Smooth muscle cell (in vitro differentiated cells): ENCODE data around the gene KIRREL3. TPM values are rescaled to one million over a fixed set of nuclear protein-coding genes. Genes with fewer than 3 reads are reported as not detected.

ENCODE experiments used
- DNase-seq: peaks from one replicate; lab custom pipeline; 2025; ENCODE audit not compliant: unreplicated experiment; lab: John Stamatoyannopoulos, UW
- H2AFZ ChIP-seq: fragments of 200-600 bp; sonication (generic); 2 replicates; pipeline ENCODE4 v1.6.0; 2016; ENCODE audit warnings: antibody characterized with exemption, low read depth, mild to moderate bottlenecking
- H3F3A ChIP-seq: fragments of 200-600 bp; sonication (generic); 2 replicates; pipeline ENCODE4 v1.6.0; 2017; ENCODE audit warnings: antibody characterized with exemption, low read depth
- H3K27ac ChIP-seq: fragments of 200-600 bp; sonication (generic); 2 replicates; pipeline ENCODE4 v1.5.1; 2016; ENCODE audit warnings: low read depth, mild to moderate bottlenecking
- H3K27me3 ChIP-seq: fragments of 200-600 bp; sonication (generic); 2 replicates; pipeline ENCODE4 v1.6.1; 2016; ENCODE audit warnings: low read depth, mild to moderate bottlenecking
- H3K36me3 ChIP-seq: fragments of 200-600 bp; sonication (generic); 2 replicates; pipeline ENCODE4 v1.5.1; 2016; ENCODE audit warnings: low read depth
- H3K4me1 ChIP-seq: fragments of 200-600 bp; sonication (generic); 2 replicates; pipeline ENCODE4 v1.5.1; 2016; ENCODE audit warnings: low read depth
- H3K4me2 ChIP-seq: fragments of 200-600 bp; sonication (generic); 2 replicates; pipeline ENCODE4 v1.6.0; 2016; ENCODE audit warnings: mild to moderate bottlenecking
- H3K4me3 ChIP-seq: fragments of 200-600 bp; sonication (generic); 2 replicates; pipeline ENCODE4 v1.5.1; 2016; ENCODE audit warnings: mild to moderate bottlenecking
- H3K79me2 ChIP-seq: fragments of 200-600 bp; sonication (generic); 2 replicates; pipeline ENCODE4 v1.6.0; 2016; ENCODE audit warnings: low read depth, mild to moderate bottlenecking
- H3K9ac ChIP-seq: fragments of 200-600 bp; sonication (generic); 2 replicates; pipeline ENCODE4 v1.6.0; 2016; ENCODE audit warnings: low read depth
- H3K9me3 ChIP-seq: fragments of 200-600 bp; sonication (generic); replicated peaks from 2 replicates; pipeline ENCODE4 v1.5.1; 2016; ENCODE audit warnings: low read depth
- H4K20me1 ChIP-seq: fragments of 200-600 bp; sonication (generic); 2 replicates; pipeline ENCODE4 v1.6.0; 2016; ENCODE audit warnings: low read depth
- WGBS: methylation state at CpG from one replicate; pipeline ENCODE4 v1.1.7; 2016; ENCODE audit warnings: low lambda C conversion rate; 5-methylcytosine and 5-hydroxymethylcytosine counted together
- polyA plus RNA-seq: library from polyadenylated mRNA; unstranded; fragments of >200 nt; fragmentation: Nextera tagmentation; extraction: Ambion mirVana; gene quantifications from 2 replicates; pipeline ENCODE4 v1.2.1, GENCODE V29; 2016
- total RNA-seq: library from RNA; depleted of rRNA; stranded (reverse); fragments of >200 nt; gene quantifications from 2 replicates; pipeline ENCODE4 v1.2.3, GENCODE V29; 2014
- TF ChIP-seq, protein P1 (sequence below): fragments of 200-600 bp; sonication (generic); IDR thresholded peaks from 2 replicates; pipeline ENCODE4 v1.5.1; 2017; ENCODE audit warnings: borderline replicate concordance, mild to moderate bottlenecking, antibody characterized with exemption; ENCODE audit not compliant: insufficient read depth, poor library complexity, severe bottlenecking

KIRREL3 gene
- total and polyA plus RNA-seq, 2 experiments from 2014 or later: 1.2 TPM; not detected in 1

DNA sequence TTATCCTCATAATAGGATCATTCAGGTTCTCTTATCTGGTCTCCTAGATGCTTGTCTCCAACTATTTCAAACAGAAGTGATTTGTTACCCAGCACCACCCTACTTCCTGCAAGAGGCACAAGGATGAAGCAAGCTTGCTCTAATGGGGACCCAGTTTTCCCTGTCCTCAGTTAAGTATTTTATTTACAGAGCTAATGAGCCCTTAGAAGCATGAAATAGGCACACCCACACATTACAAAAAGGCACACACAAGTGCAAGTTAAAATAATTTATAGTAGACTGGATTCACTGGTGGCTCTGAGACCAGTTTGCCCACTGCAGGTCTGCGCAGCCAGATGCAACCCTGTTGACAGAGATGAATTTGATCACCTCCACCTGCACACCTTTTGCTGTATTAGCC is 167.5 kb downstream of the KIRREL3 start:
- H3K4me3 ChIP-seq: no peak overlapping the region
- no peak for DNase-seq
- H3K4me2 ChIP-seq: no peak overlapping the region
- peaks cover 29% of the 10 kb centered on the region for H3K27me3 ChIP-seq
- H4K20me1 ChIP-seq: no peaks in the 10 kb centered on the region
- no peak overlapping the region for H2AFZ ChIP-seq
- TF ChIP-seq, protein P1, sequence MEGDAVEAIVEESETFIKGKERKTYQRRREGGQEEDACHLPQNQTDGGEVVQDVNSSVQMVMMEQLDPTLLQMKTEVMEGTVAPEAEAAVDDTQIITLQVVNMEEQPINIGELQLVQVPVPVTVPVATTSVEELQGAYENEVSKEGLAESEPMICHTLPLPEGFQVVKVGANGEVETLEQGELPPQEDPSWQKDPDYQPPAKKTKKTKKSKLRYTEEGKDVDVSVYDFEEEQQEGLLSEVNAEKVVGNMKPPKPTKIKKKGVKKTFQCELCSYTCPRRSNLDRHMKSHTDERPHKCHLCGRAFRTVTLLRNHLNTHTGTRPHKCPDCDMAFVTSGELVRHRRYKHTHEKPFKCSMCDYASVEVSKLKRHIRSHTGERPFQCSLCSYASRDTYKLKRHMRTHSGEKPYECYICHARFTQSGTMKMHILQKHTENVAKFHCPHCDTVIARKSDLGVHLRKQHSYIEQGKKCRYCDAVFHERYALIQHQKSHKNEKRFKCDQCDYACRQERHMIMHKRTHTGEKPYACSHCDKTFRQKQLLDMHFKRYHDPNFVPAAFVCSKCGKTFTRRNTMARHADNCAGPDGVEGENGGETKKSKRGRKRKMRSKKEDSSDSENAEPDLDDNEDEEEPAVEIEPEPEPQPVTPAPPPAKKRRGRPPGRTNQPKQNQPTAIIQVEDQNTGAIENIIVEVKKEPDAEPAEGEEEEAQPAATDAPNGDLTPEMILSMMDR: no peak
- H3K27ac ChIP-seq: no peak overlapping the region
- H3K9ac ChIP-seq: no peak overlapping the region
- H3F3A ChIP-seq: no peaks in the 10 kb centered on the region
- WGBS: 92% methylated on average over 1 of the region's 1 CpG
- no peaks in the 10 kb centered on the region for H3K9me3 ChIP-seq
- H3K79me2 ChIP-seq: no peaks in the 10 kb centered on the region
- no peaks in the 10 kb centered on the region for H3K4me1 ChIP-seq
- no peaks in the 10 kb centered on the region for H3K36me3 ChIP-seq

DNA sequence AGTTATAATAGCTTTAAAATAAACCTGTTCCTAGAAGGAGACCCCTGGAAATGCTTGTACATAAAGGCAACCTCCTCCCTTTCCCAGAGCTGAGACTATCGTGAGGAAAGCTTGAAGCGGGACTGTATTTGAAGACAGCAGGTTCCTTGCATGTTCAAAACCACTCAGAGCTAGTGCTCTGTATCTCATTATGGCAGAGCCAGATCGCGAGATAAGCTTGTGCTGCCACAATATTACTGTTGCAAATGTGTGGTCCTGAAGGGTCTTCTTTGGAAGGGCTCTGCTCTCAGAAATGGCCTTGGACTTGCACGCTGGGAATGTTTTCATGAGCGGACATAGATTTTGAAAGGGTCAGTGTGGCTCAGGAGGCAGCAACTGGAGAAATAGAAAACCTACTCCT is 168.2 kb downstream of the KIRREL3 start:
- peaks cover 29% of the 10 kb centered on the region for H3K27me3 ChIP-seq
- TF ChIP-seq, protein P1: no peak
- H3K4me2 ChIP-seq: no peak overlapping the region
- no peaks in the 10 kb centered on the region for H3K4me1 ChIP-seq
- no peaks in the 10 kb centered on the region for H3F3A ChIP-seq
- no peaks in the 10 kb centered on the region for H4K20me1 ChIP-seq
- H3K9ac ChIP-seq: no peak overlapping the region
- no peak overlapping the region for H3K4me3 ChIP-seq
- H3K27ac ChIP-seq: no peak overlapping the region
- 88% methylated on average over 6 of the region's 6 CpGs for WGBS
- H3K9me3 ChIP-seq: no peaks in the 10 kb centered on the region
- no peak for DNase-seq
- no peaks in the 10 kb centered on the region for H3K36me3 ChIP-seq
- no peaks in the 10 kb centered on the region for H3K79me2 ChIP-seq
- no peak overlapping the region for H2AFZ ChIP-seq

DNA sequence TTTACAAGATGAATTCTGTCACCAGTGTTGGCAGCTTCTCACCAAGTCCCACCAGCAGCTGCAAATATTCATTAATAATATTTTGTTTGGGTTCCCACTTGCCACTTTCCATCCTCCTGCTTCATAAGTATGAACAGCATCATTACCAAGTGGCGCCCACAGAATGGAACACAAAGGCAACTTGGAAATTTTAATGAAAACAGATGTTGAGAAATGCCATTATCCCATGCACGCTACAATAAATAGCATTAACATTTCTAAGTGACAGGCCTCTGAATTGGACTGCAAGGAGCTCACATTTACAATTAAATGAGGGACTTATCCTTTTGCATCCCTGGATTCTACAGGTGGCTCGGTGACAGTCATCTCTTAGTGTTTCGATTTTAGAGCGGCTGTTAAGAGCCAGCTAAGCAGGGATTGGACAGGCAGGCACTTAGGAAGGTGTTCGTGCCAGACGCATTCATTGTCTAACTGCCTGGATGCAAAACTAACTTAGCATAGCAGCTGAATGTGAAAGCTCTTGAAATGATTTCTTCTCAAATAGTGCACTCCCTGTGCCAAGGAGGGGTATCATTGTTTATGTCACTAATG is 170.3 kb downstream of the KIRREL3 start:
- H3K79me2 ChIP-seq: no peaks in the 10 kb centered on the region
- no peak overlapping the region for H3K9ac ChIP-seq
- peaks cover 38% of the 10 kb centered on the region for H3K27me3 ChIP-seq
- no peaks in the 10 kb centered on the region for H3K4me1 ChIP-seq
- TF ChIP-seq, protein P1: no peak
- no peak overlapping the region for H3K4me2 ChIP-seq
- no peak overlapping the region for H3K4me3 ChIP-seq
- no peaks in the 10 kb centered on the region for H3F3A ChIP-seq
- H3K9me3 ChIP-seq: no peaks in the 10 kb centered on the region
- DNase-seq: no peak
- H2AFZ ChIP-seq: no peak overlapping the region
- no peak overlapping the region for H3K27ac ChIP-seq
- WGBS: 77% methylated on average over 7 of the region's 7 CpGs
- no peaks in the 10 kb centered on the region for H4K20me1 ChIP-seq
- no peaks in the 10 kb centered on the region for H3K36me3 ChIP-seq

DNA sequence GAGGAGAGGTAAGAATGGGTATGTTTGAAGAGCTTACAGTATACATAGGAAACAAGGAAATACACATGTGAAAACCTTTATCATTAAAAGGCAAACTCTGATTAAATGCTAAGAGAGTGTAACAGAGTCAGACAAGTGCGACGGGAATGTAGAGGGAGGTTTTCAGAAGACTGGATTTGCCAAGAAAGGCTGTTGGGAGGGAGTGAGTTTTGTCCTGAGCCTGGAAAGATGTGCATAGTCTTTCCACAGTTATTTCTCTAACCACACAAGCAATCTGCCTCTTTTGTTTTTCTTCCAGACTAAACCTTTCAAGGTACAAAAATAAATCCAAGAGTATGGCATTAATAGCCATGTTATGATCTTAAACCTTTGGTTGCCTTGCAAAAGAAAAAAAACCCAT is 170.9 kb downstream of the KIRREL3 start:
- H3K27ac ChIP-seq: no peak overlapping the region
- no peaks in the 10 kb centered on the region for H3K4me1 ChIP-seq
- no peaks in the 10 kb centered on the region for H3F3A ChIP-seq
- no peak overlapping the region for H3K4me3 ChIP-seq
- H2AFZ ChIP-seq: no peak overlapping the region
- no peak for DNase-seq
- no peak overlapping the region for H3K9ac ChIP-seq
- H3K27me3 ChIP-seq: peaks cover 42% of the 10 kb centered on the region
- no peaks in the 10 kb centered on the region for H3K36me3 ChIP-seq
- H3K4me2 ChIP-seq: no peak overlapping the region
- H4K20me1 ChIP-seq: no peaks in the 10 kb centered on the region
- TF ChIP-seq, protein P1: no peak
- no peaks in the 10 kb centered on the region for H3K9me3 ChIP-seq
- H3K79me2 ChIP-seq: no peaks in the 10 kb centered on the region
- 87% methylated on average over 2 of the region's 2 CpGs for WGBS
